Calu3 (cell line): ENCODE data around the gene MAST3. TPM values are rescaled to one million over a fixed set of nuclear protein-coding genes. Genes with fewer than 3 reads are reported as not detected.
A peak's percentile ranks its signal among the peaks of the same experiment; 100 is the strongest.

ENCODE experiments used
- BruUV-seq: library from RNA; stranded (reverse); fragments of 400-500 nt; replicated peaks from 2 replicates; lab custom pipeline; 2021; lab: Mats Ljungman, UMichigan
- CTCF ChIA-PET: fragments of 300-600 bp; sonication (Branson Sonifier 250); formaldehyde crosslinking; loops from one replicate; lab custom pipeline; 2022; ENCODE audit warnings: antibody characterized with exemption; lab: Charles Lee
- DNase-seq: peaks from one replicate; pipeline ENCODE4 v3.0.0; 2022
- H3K27ac Mint-ChIP-seq: one replicate; pipeline ENCODE4 v1.8.0; 2022; ENCODE audit warnings: mixed read lengths; ENCODE audit not compliant: unreplicated experiment
- H3K27me3 Mint-ChIP-seq: one replicate; pipeline ENCODE4 v1.8.0; 2022; ENCODE audit warnings: mixed read lengths; ENCODE audit not compliant: unreplicated experiment
- H3K36me3 Mint-ChIP-seq: one replicate; pipeline ENCODE4 v1.8.0; 2022; ENCODE audit warnings: mild to moderate bottlenecking, moderate library complexity, mixed read lengths; ENCODE audit not compliant: insufficient read depth, unreplicated experiment
- H3K4me1 Mint-ChIP-seq: one replicate; pipeline ENCODE4 v1.8.0; 2022; ENCODE audit warnings: mild to moderate bottlenecking, low read depth, mixed read lengths; ENCODE audit not compliant: unreplicated experiment
- H3K4me3 Mint-ChIP-seq: one replicate; pipeline ENCODE4 v1.8.0; 2022; ENCODE audit warnings: mild to moderate bottlenecking, low read depth, moderate library complexity, mixed read lengths; ENCODE audit not compliant: unreplicated experiment
- H3K9me3 Mint-ChIP-seq: one replicate; pipeline ENCODE4 v1.8.0; 2022; ENCODE audit warnings: low read depth, mixed read lengths; ENCODE audit not compliant: unreplicated experiment
- intact Hi-C: fragments of 100-400 bp; cut with micrococcal nuclease; formaldehyde crosslinking; loops from one replicate; pipeline ENCODE4 v1.10.0; 2022; ENCODE audit not compliant: unreplicated experiment
- total RNA-seq: library from RNA; stranded (reverse); gene quantifications from 2 replicates; pipeline ENCODE4 v1.2.3, GENCODE V29; 2022
- TF ChIP-seq, protein P1 (sequence below): fragments of 200-600 bp; IDR thresholded peaks from one replicate; pipeline ENCODE4 v1.8.0; 2022; ENCODE audit warnings: antibody characterized with exemption; ENCODE audit not compliant: unreplicated experiment

MAST3 gene
- total RNA-seq, 1 experiment from 2014 or later = 5.9 TPM

- Mint-ChIP-seq H3K27ac (no peak overlapping the region), H3K36me3 (peaks cover 33% of the 10 kb centered on the region), H3K4me1 (peaks cover 13% of the 10 kb centered on the region), H3K4me3 (no peak overlapping the region), H3K9me3 (no peaks in the 10 kb centered on the region), H3K27me3 (no peaks in the 10 kb centered on the region)
- no TSS peak for BruUV-seq
- intact Hi-C loops = loop anchor here (5.0 kb wide), 1 partner anchor 38 kb away; the partner anchor contains the start of gene PIK3R2
- no peak for DNase-seq
- TF ChIP-seq, protein P1, sequence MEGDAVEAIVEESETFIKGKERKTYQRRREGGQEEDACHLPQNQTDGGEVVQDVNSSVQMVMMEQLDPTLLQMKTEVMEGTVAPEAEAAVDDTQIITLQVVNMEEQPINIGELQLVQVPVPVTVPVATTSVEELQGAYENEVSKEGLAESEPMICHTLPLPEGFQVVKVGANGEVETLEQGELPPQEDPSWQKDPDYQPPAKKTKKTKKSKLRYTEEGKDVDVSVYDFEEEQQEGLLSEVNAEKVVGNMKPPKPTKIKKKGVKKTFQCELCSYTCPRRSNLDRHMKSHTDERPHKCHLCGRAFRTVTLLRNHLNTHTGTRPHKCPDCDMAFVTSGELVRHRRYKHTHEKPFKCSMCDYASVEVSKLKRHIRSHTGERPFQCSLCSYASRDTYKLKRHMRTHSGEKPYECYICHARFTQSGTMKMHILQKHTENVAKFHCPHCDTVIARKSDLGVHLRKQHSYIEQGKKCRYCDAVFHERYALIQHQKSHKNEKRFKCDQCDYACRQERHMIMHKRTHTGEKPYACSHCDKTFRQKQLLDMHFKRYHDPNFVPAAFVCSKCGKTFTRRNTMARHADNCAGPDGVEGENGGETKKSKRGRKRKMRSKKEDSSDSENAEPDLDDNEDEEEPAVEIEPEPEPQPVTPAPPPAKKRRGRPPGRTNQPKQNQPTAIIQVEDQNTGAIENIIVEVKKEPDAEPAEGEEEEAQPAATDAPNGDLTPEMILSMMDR = no peak
- CTCF ChIA-PET = no interaction called here
These were observed 16.9 kb downstream of the MAST3 start for GRCh38 chr19:18114483-18114882.

GRCh38 chr19:18117364-18117691 is 19.8 kb downstream of the MAST3 start:
- Mint-ChIP-seq H3K36me3 (peaks cover 22% of the 10 kb centered on the region), H3K27ac (peak overlapping the region; percentile 76), H3K27me3 (no peaks in the 10 kb centered on the region), H3K9me3 (no peaks in the 10 kb centered on the region), H3K4me3 (peak overlapping the region; percentile 90), H3K4me1 (peaks cover 13% of the 10 kb centered on the region)
- intact Hi-C loops = no loop called here
- CTCF ChIA-PET = no interaction called here
- TF ChIP-seq, protein P1 = no peak
- no TSS peak for BruUV-seq
- DNase-seq = no peak

DNA sequence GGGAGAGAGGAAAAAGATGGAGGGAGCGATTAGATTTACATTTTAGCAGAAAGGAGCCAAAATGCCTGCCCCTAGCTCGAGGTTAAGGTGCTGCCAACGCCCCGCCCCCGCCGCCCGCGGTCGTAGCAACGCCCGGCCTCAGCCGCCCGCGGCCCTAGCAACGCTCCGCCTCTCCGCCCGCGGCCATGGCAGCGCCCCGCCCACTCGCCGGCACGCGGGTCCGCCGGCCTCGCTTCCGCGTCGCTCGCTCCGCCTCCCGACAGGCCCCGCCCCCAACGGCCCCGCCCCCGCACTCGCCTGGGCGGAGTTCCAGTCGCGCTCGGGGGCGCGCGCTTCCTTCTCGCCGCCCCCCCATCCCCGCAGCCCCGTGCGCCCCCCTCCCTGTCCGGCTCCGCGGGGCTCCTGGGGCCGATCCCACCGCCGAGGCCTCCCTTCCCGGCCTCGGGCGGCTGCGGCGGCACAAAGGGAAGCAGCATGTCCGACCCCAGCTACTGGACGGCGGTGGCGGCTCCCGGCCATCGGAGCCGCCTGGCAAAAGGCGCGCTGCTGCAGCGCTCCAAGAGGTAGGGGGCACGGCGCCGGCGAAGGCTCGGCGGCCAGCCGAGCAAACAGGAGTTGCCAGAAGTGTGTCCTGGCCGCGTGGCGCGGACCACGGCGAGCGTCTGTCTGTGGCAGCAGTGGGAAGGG is 20.3 kb downstream of the MAST3 start:
- peak overlapping the region; percentile 90 for H3K4me3 Mint-ChIP-seq
- H3K9me3 Mint-ChIP-seq = no peaks in the 10 kb centered on the region
- no peaks in the 10 kb centered on the region for H3K27me3 Mint-ChIP-seq
- TF ChIP-seq, protein P1 = no peak
- peak; percentile 90 for DNase-seq
- peaks cover 19% of the 10 kb centered on the region for H3K36me3 Mint-ChIP-seq
- H3K4me1 Mint-ChIP-seq = peaks cover 13% of the 10 kb centered on the region
- intact Hi-C loops = no loop called here
- BruUV-seq = no TSS peak
- peak overlapping the region; percentile 76 for H3K27ac Mint-ChIP-seq
- CTCF ChIA-PET = no interaction called here

DNA sequence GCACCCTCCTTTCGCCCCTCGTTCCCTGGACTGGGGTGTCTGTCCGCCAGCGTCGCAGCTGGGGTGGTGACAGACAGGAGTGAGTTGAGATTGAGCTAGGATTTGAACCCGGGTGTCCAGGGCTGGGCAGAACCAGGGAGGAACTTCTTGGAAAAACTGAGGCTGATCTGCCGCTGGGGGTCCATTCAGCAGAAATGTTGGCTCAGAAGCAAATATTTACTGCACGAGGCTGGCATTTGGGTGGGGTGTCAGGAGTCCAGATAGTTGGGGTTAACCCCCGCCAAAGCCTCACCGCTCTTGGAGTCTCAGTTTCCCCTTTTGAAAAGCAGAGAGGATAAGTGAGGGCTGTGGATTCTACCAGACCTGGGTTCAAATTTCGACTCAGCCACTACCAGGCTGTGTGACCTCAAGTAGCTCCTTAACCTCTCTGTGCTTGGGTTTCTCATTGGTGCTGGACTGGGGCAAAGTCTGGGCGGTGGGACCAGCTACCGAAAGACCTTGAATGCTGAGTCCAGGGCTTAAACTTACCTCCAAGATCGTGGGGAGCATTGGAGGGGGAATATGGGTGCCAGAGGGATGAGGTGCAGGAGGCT is 20.9 kb downstream of the MAST3 start:
- H3K9me3 Mint-ChIP-seq = no peaks in the 10 kb centered on the region
- peak overlapping the region; percentile 90 for H3K4me3 Mint-ChIP-seq
- no peak for DNase-seq
- TF ChIP-seq, protein P1 = no peak
- BruUV-seq = no TSS peak
- CTCF ChIA-PET = no interaction called here
- H3K4me1 Mint-ChIP-seq = peaks cover 13% of the 10 kb centered on the region
- H3K27ac Mint-ChIP-seq = no peak overlapping the region
- H3K27me3 Mint-ChIP-seq = no peaks in the 10 kb centered on the region
- intact Hi-C loops = no loop called here
- peaks cover 17% of the 10 kb centered on the region for H3K36me3 Mint-ChIP-seq
